GM18861 (cell line): ENCODE data around the gene GLI2.

Experiments
- ATAC-seq: cut with Tn5 transposase; IDR thresholded peaks from one replicate; pipeline ENCODE4 v1.9.1; 2021; ENCODE audit not compliant: unreplicated experiment

The GLI2 gene

DNA sequence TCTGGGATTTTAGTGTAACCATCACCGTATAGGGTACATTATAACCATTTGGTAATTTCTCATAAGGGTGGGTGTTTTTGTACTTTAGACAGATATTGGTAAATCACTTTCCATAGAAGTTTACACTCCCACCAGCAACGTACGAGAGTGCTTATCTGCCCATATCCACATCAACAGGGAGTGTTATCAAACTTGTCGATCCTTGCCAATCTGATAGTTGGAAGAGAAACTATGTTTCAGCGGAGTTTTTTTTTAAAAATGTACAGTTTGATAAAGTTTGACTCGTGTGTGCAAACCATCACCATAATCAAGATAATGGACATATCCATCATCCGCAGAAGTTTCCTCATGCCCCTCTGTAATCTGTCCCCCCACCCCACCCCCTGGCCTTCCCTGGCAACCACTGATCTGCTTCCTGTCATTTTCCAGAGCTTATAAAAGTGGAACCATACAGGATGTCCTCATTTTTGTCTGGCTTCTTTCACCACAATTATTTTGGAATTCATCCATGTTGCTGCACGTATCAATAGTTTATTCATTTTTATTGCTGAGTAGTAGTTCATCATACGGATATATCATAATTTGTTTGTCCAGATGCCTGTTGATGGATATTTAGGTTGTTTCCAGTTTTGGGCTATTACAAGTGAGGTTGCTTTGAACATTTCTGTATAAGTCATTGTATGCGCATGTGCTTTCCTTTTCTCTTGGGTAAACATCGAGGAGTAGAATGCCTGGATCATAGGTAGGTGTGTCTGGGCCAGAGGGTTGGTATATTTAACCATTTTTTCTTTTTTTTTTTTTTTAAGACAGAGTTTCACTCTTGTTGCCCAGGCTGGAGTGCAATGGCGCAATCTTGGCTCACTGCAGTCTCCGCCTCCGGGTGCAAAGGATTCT is 18.6 kb downstream of the GLI2 start:
- ATAC-seq: no peak

DNA sequence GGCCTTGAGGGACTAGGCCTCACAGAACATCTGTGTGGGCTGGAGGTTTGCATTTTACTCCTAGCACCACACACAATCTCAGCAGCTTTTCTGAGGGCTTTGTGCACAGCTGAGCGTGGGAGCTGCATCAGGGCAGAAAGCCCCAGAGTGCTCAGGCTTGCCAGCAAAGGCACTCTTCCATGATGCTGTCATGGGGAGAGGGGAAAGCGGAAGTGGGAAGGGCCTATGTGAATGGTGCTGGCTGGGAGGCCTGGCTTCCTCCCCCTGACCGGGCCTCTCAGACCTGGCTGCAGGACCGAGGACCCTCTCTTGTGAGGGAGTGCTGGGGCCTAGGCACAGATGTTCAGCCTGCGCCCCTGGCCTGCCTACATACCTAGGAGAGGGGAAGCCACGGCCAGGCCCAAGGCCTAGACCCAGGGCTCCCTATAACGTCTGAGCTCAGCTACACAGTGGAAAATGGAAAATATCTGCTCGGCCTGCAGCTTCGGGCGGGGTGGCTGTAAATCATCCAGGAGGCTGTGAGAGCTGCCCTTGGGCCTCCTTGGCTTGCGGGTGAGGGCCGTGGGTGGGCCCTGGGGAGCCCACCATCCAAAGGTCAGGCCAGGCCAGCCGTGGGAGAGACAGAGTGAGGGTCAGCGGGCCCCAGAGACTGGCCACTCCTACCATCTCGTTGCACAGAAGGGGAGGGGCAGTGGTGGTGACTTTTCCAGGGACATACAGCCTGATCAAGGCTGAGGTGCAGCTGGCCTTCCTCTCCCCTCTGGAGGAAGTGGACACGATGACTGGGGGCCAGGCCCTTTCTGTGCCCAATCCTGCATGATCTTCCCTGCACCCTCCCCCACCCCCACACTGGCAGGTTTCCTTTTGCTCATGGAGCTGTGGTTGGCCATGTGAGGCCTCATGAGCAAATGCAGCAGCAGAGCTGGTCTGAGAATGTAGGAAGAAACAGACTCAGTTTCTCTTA is 22.8 kb downstream of the GLI2 start:
- no peak for ATAC-seq

DNA sequence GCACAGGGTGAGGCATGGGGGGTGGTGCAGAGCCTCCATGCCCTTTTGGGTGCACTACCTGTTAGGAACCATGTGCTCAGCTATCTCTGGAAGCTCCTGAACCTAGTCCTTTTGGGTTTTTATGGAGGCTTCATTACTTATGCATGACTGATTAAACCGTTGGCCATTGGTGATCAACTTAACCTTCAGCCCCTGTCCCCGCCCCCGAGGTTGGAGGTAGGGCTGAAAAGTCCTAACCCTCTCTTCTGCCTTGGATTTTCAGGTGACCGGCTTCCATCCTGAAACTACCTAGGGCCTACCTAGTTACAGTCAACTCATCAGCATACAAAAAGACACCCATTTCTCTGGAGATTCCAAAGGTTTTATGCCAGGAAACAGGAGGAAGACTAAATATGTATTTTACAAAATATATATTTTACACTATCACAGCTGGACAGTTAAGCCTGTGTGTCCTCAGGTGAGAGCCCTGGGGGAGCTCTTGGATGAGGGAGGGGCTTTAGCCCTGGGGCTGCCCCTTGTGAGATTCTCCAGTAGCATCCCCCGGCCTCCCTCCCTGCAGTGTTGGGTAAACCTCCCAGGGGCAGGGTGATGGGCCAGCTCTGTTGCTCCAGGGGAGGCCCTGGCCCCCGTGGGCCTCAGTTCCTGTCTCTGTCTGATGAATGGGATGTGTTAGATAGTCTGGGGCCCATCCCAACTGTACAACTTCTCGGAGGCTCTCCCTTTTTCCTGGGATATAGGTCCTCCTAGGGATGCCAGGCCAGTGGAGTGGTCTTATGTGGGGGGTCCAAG is 24.1 kb downstream of the GLI2 start:
- ATAC-seq: no peak

DNA sequence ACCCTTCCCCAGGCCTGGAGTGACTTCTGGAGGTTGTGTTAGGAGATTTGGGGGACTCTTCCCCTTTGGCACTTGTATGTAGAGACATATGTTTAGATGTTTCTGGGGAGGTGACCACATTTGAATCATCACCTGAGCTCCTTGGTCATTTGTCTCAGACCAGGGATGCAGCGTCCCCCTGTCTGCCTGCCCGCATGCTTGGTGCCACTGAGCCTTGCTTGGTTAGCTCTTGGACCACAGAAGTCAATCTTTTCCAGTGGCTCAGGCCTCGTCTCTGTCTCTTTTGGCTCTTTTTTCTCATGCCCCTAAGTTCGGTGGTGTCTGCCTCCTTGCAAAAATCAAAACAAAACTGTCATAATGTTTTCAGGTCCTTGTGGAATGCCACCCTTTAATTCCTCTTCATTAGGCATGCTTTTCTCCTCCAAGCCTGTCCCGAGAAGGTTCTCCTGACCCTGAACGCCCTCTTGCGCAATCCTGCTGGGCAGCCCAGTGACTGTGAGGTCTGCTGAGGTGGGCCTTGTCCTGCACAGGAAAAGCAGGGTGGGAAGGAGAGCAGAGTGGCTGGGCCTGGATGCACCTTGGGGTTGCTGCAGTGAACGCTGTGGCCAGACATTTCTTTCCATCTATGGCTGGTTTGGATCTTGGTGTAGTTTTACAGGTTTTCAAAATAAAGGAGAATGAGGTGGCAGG is 24.9 kb downstream of the GLI2 start:
- ATAC-seq: no peak

DNA sequence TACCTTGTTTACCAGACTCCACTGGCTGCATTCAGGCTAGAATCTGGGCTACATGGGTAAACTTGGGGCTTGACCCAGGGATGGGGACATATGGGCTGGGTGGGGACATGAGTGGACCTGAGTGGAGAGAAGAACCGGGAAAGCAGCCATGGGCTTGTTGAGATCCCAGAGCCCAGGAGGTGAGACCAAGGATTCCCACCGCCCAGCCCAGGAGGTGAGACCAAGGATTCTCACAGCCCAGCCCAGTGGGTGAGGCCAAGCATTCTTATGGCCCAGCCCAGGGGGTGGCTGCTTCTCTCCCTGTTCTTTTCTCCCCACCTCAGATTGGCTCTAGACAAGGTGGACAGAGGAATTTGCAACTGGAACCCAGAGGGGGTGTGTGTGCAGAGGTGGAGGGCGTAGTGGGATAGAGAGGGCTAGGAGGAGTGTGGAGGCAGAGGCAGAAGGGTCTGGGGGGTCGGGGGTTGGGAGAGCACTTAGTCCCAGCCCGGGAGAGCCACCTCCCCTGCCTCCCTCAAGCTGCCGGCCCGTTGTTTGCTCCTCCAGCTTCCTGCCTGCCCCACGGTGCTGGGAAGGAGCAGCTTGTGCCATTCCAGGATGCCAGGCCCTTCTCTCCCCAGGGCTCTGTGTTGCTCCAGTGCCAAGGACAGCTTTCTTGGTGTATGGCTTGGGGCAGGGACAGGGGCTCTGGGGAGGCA is 25.6 kb downstream of the GLI2 start:
- no peak for ATAC-seq

DNA sequence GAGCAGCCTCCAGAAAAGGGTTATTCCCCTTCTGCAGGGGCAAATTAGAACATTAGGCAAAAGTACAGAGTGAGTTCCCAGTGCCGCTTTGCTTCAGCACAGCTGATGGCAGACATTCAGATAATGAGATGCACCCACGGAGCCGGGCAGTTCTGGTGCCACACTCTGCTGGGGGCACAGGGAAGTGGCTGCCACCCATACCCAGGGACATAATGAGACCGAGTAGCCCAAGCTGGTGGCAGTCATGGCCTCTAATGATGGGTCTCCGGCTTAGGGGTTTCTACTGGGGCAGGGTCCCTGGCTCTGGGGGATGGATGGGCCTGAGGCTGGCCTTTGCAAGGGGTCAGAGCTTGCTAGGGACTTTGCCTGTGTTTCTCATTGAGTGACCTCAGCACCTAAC is 26.2 kb downstream of the GLI2 start:
- no peak for ATAC-seq

DNA sequence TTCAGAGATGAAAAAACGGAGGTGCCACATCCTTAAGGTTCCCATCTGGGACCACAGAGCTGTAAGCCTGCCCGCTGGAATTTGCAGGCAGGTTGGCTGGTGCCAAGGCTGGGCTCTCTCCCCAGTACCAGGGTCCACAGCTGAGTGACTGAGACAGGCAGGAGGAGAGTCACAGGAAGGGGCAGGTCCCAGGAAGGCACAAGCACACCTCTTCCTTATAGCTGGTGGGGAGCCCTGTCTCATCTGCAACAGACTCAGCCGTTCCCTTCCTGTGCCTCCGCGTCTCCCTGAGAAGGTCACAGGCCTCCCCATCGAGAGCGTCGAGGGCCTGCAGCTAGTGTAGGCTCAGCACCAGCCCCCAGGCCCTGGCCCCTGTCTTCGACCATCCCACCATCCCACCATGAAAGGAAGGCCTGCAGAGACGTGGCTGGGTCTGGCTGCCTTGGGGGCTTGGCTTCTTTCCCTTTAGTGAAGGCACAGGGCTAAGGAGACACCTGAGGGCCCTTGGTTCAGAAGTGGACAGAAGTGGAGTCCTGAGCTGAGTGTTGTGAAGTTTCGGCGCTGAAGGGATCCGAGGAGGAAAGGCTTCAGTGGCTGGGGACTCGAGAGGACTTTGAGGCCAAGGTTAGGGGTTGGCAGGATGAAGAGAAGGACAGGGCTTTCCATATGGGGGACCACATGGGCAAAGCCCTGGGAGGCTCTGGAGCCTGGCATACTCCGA is 26.8 kb downstream of the GLI2 start:
- no peak for ATAC-seq

DNA sequence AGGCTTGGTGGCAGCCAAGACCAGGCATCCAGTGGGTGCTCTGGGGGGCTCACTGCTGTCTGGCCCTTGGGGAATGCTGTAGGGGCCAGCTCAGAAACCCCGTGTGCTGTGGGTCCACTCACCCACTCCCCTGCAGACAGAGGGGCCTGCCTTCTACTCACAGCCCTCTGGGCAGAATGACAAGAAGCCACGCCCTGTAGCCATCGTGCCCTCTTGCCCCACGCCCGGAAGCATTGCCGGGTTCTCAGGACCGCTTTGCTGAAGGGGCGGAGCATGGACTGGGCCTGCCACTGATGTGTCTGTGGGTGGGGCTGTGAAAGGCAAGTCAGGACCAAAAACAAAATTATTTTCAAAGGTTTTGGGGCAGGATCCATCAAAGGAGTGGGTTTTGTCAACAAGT is 27.8 kb downstream of the GLI2 start:
- ATAC-seq: no peak

DNA sequence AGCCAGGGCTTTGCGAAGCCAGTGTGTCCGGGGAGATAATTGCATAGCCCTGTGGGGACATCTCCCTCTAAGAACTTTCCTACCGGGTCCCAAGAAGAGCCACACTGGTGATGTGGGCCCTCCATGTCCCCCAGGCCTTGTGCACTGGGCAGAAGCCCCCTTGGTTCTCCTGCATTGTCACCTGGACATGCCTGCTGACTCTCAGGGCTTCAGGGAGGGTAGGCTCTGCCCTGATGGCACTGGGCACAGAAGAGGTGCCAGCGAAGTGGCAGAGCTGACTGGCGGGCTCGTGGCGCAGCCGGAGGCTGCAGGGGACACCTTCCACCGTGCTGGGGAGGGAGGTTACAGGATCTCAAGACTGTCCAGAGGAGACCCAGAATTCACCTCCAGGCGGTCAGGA is 28.3 kb downstream of the GLI2 start:
- ATAC-seq: no peak

DNA sequence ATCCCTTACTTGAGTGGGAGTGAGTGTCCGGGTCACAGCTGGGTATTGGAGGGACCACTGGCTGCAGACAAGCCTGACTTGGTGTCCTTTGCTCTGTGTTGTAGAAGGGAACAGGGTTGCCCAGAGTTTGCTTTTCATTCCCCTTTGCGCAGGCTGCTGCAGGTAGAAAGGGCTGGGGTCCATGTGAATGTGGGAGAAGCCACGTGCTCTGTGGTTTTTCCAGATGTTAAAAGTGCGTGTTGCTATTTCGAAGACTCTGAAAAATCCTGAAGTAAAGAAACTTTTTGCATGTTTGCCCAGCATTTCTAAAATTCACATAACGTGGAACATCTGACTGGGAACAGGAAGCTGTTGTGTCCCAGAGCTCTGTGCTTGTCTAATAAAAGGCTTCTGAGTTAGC is 28.8 kb downstream of the GLI2 start:
- no peak for ATAC-seq

DNA sequence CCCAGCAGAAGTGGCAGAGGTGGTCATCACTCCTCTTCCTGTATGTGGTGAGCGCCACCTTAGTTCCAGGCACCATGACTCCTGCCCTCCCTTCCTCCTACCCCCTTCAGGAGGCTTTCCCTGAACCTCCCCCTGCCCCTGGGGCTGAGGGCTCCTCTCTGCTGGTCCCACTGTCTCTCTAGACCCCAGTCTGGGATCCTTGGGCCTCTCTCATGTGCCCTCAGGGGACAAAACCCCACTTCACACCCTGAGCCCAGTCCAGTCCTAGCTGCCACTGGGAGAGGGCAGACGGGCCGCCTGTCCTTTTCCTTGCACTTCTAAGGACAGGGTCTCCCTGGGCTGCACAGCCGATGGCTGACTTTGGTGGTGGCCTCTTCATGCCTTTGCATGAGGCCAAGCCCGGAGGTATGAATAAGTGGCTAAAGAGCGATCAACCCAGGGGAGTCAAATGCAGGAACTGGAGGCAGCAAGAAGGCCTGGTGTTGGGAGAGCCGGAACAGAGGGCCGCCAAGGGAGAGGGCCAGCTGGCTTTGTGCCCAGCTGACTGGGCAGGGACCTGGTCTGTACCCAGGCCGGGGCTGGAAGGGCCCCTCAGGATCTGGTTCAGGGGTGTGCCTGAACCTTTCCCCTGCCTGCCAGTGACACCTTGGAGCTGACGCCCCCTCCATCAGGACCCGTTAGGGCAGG is 29.5 kb downstream of the GLI2 start:
- ATAC-seq: no peak

DNA sequence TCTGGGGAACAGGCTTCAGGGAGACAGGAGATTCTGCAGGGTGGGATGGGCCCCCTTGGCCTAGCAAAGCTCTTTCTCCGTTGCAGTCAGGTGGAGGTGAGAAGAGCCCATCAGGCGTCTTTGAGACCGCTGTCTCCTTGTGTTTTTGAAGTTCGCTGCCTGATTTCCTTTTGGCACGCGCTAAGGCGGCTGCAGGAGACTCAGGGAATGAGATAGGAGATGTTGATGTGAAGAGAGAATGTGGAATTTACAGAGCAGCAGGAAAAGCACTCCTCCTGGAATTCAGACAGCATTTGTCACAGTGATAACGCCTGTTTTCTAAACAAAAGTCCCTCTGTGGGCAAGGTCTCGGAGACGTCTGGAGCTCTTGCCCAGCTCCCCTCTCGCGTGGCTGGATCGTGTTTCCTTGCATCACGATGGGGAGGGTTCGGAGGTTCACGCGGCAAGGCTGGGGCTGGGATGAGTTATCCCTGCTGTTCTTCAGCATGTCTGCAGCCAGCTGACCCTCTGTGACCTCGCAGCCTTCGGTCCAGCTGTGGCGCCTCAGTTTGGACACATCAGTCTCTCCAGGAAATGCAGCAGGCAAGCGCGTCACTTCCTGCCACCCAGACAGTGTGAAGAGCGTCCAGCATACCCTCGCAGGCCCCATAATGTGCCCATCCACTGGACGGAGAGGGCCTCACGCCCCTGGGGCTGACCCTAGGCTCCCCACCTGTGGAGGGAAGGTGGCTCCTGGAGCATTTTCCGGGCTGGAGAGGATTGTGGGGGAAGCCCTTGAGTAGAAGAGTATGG is 30.2 kb downstream of the GLI2 start:
- no peak for ATAC-seq

DNA sequence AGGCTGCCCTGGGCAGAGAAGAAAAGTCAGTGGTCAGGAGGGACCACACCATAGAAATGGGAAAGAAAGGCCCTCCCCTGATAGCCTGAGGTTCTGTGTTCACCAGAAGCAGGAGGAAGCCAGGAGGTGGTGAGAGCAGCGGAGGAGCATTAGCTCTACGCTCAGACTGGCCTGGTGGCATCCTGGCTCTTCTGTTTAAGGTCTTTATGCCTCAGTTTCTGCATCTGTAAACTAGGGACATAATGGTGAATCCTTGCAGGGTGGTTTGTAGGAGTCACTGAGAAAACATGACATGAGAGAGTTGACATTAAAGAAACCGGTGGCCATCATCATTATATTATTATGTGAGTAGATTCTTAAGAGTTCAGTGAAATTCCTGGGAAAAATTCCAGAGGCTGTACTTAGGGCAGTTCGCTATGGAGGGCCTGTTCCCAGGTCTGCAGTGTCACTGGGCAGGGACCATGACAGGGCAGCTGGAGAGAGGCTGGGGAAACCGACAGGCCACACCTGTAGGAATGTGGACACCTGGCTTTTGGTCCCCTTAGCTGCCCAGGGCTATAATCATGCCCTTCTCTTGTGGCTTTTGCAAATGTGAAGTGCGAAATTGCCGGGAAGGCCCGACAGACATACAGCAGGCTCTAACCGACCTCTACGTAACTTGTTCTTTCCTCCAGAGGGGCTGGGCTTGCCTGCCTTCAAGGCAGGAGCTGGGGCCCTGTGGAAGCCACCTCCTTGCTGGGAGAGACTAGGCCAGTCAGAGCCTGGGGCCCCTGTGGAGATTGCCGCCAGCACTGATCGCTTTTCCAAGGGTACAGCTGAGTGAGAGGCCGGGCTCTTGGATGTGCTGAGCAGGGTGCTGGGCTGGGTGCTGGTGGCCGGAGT is 31.0 kb downstream of the GLI2 start:
- ATAC-seq: no peak

DNA sequence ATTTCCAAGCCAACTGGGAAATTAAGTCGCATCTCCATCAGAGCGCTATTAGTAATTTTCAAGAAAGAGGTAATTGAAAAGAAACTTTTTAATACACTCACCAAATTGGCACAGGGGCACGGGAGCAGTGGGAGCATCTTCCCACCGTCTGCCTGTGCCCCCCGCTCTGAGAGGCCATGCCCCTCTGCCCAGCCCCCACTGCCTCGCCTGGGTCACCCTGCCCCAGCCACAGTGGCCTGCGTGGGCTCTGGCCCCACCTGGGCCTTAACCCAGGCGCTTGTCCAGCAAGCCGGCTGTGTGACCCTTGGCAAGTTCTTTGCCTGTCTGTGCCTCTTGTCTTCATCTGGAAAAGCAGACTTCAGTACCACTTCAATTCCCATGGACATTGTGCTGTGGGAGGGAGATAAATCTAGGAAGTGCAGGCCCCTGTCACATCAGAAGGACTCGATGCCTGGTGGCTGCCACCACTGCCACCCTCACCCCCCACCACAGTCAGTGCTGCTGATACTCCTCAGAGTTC is 31.9 kb downstream of the GLI2 start:
- no peak for ATAC-seq

DNA sequence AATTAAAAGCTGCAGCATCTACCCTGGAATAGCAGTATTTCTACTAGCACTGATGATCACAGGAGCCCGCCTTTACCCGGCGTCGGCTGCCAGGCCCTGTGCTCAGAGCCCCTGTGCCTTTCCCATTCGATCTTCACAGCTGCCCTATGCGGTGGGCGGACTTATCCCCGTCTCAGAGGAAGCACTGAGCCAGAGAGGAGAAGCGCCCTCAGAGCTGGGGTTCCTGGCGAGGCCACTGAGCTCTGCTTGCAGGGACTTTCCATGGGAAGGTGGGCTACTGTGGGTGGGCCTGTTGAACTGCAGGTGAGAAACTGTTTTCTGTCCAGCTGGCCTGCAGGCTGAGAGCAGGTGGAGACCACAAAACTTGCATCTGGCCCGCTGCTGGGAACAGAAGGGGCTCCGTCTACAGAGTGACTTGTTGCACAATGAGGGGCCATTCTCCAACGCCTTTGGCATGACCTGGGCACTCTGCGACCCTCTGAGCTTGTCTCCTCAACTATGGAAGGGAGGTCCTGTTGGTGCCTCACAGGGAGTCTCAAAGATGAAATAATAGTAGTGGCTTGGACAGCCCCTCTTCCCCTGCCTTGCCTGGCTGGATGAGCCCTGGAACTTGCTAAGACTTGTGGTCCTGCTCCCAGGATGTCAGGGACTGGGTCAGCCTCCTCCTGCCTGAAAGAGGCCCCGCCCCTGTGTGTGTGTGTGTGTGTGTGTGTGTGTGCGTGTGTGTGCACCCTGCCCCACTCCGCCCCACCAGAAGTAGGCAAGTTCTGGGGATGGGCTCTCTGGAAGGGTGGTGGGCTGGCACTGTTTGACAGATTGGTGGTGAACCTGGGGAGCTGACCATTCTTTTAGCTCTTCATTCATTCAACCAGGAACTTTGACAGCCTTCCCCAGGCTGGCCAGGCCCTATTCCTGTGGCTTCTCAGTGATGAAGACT is 32.7 kb downstream of the GLI2 start:
- ATAC-seq: no peak
